RKO (cell line): ENCODE data around the gene ADGRL3.
A peak's percentile ranks its signal among the peaks of the same experiment; 100 is the strongest.

Source experiments
- DNase-seq: peaks from one replicate; pipeline ENCODE4 v3.0.0-alpha.2; 2016; ENCODE audit warnings: low spot score

The ADGRL3 gene

DNA sequence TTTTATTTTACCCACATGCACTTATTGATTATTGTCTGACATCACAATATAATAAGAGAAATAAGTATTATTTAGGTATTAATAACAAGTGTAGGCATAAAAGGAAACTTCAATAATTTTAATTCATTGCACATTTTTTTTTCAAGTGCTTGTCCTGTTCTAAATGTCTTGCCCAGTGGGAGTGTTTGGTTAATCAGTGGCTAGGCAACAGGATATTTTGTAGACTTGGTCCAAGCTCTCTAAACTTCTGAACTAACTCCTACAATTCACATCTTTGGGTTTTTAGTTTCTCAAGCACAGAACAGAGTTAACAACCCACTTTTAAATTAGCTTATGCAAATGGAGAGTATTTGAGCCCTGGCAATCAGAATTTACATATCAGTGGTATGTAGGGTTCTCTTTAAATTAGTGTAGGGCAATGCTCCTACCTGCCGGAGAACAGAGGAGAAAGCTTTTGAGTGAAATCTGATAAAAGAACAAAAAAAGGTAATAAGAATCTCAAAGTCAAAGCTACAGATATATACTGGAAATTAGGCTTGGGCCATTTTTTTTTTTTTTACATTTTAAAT is 353.5 kb downstream of the ADGRL3 start:
- no peak for DNase-seq

- DNase-seq = peak; percentile 60
Measured at GRCh38 chr4:61555789-61556188, 355.7 kb downstream of the ADGRL3 start.

GRCh38 chr4:61556277-61556676 is 356.2 kb downstream of the ADGRL3 start:
- peak; percentile 26 for DNase-seq

DNA sequence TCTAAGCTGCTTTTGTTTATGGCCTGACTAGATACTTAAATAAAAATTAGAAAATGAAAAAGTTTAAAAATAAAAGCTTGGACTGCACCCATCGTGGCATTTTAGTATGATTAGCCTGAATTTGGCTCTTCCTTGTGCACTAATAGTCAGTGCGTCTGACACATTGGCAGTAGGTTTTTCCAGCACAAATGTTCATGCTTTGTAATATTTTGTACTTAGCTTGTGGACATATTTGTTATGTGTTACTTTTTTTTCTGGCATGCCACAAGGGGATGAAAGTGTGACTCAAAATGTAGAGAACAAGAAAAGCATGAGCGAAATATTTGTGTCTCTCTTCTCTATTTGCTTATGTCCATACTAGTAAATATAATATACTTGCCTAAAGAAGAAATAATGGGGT is 359.3 kb downstream of the ADGRL3 start:
- DNase-seq = no peak

- no peak for DNase-seq
Measured at GRCh38 chr4:61561028-61561427, 360.9 kb downstream of the ADGRL3 start.

DNA sequence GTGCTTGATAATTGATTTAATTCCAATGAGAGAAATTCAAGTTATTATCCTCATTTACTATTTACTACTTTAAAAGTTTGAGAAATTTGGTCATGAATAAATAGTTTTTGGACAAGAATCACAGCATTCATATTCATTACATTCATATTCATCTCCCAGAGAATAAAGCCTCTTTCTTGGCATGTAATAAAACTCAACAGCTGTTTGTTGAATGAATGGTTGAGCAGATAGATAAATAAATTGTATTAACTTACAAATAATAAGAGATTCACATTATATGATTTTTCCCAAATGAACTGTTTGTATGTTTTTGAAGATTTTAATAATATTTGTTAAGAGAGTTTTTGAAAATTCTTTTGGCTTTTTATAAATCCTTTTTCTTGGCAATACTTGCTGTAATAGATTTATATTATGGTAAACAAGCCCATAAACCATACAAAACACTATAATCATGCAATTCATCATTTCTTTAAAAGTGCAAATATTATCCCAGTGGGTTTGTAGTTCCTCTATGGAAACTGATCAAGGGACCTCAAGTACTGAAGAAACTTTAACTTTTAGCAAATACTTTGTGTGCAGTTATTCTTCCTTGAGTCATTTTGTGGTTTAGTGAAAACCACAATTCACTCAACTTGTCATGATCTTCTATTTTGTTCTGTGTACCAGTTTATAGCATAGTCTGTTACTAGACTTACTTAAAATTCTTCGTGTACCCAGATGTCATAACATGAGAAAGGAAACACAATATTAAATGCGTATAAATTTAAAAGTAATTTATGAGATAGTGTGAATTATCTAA is 371.8 kb downstream of the ADGRL3 start:
- DNase-seq = peak; percentile 21

DNA sequence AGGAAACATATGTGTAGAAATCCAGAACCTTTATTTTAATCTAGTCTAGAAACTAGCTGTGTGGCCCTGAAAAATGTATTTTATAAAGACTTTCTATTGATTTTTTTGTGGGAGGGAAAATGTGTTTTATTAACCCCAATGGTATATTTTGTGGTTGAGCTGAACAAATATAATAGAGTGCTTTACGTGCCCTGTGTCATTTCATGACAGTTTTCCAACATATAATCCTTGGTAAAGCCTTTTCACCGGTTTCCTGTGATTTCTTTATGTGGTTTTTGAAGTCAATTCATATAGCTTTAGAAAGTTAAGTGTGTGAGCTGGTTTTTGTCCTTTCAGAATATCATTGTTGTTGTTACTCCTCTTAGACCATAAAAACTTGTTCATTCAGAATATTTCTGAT is 375.7 kb downstream of the ADGRL3 start:
- DNase-seq = no peak

DNA sequence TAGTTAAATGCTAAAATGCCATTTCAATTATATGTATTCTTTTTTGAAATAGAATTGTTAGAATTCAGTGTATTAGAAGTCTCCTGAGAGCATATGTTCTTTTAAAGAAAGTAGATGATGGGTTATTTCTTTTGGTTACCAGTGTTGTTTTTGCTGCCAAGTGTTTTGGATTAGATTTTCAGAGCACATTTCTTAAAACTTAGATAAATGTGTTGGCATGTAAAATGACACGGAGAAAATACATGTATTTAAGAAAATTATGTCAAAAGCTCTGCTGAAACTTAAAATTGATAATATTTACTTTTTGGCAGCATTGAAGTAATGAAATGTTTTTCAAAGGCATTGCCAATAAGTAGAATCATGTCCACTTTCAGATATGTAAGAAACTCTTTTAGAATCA is 379.7 kb downstream of the ADGRL3 start:
- DNase-seq = no peak

DNA sequence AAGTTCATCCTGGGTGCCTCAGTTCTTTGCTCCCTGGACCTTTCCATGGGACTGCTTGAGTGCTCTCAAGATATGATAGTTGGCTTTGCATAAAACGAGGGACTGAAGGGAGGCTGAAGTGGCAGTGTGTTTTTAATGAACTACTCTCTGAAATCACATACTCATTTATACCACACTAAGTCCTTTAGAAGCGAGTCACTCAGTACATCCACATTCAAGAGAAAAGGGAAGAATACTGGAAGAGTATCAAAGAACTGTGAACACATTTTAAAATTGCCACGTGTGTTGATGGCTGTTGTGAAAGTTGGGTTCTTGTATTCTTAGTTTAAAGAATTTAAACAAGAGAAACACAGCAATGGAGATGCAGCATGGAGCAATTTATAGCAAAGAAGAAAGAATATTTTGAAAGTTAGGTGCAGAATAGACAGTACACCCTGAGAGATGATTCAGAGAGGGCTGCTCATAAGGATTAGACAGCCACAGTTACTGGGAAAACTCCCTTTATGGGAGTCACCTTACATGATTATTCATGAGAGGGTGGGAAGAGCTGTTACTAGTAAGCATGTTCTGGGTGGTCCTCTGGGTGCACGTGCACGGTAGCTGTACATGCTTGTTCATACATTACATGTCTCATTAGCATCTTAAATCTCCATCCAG is 380.7 kb downstream of the ADGRL3 start:
- no peak for DNase-seq

GRCh38 chr4:61583696-61584095 is 383.6 kb downstream of the ADGRL3 start:
- DNase-seq = peak; percentile 18

DNA sequence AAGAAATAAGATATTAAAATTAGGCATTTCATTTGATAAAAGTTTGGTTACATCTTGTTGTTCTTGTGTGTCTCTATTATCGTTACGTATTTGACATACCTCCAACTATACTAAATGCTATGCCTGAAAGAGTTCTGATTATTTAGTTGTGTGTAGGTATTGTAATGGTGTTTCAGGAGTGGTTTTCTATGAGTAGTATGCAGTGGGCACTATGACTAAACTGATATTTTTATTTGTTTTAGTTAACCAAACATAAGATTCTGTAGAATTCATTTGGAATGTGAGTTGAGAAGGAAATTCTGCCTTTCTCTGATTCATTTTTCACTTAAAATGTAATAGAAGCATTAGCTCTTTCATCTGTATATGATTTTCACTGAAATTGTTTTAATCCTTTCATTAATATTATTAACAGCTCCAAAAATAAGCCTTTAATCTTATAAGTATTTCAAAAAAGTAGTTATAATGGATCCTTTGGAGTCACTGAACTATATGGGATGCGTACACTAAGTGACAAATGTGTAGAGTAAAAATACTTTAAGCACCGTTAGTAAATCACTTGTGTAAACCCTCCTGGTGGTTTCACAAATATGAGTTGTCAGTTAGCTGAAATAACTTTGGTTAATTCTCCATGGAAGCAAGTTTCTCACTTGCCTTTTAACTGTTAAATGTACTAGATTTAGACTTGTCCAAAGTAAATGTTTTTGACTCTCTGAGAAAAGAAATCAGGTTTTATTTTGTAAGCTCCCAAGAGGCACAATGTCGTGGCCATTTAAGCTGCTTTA is 388.7 kb downstream of the ADGRL3 start:
- no peak for DNase-seq

DNA sequence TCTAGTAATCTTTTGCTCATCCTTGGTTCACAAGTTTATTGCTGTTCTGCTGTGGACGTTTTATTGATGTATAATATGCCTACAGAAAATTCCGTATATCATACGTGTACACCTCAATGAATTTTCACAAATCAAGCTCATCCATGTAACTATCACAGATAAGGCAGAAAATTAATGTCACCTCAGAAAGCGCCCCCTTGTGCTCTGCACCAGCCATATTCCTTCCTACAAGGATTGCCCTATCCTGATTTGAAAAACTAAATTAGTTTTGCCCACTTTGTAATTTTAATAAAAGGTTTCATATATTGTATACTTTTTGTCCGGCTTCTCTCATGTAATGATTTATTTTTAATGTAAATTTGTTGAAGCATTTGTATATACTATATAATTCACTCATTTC is 390.8 kb downstream of the ADGRL3 start:
- DNase-seq = no peak

DNA sequence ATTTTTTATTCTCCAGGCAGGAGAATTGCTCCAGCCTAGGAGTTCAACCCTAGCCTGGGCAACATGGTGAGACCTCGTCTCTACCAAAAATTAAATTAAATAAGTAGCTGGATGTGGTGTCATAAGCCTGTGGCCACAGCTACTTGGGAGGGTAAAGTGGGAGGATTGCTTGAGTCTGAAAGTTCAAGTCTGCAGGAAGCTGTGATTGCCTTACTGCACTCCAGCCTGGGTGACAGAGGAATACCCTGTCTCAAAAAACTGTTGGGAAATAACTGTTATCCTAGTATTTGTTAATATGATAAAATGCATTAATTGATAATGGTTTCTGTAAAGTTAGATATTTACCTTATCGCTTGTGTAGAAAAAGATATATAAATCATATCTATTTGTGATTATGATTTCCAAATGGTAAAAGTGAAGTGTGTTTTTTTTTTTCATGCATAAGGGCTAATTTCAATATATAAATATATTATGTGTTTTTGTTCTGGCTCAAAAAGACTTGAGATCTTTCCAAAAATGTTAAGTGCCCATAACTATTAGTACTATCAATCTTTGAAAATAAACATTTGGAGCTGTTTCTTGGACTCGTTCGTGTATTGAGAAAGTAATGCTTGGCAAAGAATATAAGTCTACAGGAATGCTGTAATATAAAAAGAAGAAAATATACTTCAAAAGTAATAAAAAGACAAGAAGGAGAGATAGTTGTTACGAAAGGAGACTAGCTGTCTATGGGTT is 396.6 kb downstream of the ADGRL3 start:
- no peak for DNase-seq

DNA sequence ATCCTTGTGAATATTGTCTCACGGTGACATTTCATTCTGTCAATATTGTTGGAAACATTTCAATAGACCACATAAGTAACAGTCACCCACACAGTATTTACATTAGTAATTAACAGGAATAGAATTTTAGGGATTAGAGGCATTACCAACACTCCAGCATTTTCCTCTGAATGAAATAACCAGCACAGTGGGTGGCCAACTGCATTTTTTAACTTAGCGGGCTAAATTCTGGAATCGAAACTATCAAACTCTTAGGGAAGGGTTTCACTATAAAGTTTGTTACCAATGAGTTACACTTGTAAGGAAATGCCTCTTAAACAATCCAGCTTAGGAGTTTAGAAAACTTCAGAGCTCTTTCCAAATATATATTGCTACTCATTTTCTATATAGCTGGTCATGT is 403.0 kb downstream of the ADGRL3 start:
- DNase-seq = no peak

GRCh38 chr4:61604054-61604453 is 403.9 kb downstream of the ADGRL3 start:
- no peak for DNase-seq

DNA sequence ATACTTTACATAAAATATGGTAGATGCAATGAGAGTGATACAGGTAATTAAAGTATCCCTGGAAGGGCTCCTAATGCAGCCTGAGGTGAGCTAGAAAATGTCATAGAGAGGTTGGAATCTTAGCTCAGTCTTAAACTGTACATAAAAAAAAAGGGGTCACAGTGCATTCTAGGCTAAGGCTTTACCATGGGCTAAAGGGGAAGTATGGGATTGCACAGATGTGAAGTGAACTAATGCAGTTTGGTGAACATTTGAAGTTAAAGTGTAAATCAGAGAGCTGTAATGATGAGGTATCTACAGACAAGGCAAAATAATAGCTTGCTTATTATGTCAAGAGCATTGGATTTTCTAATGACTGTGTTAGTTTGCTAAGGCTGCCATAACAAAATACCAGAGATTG is 405.9 kb downstream of the ADGRL3 start:
- no peak for DNase-seq

- peak; percentile 47 for DNase-seq
Measured at GRCh38 chr4:61614231-61614630, 414.1 kb downstream of the ADGRL3 start.

- peak; percentile 20 for DNase-seq
Measured at GRCh38 chr4:61619528-61619927, 419.4 kb downstream of the ADGRL3 start.

- DNase-seq = no peak
Measured at GRCh38 chr4:61628282-61628681, 428.2 kb downstream of the ADGRL3 start.

DNA sequence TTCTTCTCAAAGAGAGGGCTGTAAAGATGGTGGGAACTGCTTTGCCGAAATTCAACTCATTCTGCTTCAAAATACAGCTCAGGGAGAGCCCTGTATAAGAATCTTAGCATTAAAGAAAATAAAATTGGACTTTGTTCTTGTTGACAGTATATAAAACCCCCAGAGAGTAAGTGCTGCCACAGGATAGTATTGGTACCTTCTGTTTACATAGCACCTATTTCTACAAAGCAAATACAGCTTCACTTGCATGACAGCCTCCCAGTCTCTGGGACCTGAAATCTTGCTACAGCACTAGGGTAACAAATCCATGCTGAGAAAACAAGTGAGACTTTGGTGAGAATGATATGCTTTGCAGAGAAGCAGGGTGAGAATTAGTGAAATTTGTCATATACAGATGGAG is 428.6 kb downstream of the ADGRL3 start:
- DNase-seq = no peak

DNA sequence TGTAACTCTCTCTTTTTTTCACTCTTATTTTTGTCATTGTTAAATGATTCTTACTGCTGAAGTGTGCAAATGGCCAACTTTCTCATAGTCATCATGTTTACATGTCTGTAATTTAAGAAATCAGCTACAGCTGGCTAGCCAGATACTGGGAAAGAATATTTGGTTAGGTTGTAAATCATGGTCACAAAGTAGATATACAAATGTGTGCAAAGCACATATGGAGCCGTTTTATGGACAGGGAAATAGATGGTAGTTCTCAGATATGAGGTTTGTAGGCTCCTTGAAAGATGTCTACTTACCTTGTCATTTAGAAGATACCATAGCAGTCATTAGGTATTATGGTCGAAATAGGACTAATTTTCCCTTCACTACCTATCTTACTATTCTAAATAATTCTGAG is 430.4 kb downstream of the ADGRL3 start:
- no peak for DNase-seq

DNA sequence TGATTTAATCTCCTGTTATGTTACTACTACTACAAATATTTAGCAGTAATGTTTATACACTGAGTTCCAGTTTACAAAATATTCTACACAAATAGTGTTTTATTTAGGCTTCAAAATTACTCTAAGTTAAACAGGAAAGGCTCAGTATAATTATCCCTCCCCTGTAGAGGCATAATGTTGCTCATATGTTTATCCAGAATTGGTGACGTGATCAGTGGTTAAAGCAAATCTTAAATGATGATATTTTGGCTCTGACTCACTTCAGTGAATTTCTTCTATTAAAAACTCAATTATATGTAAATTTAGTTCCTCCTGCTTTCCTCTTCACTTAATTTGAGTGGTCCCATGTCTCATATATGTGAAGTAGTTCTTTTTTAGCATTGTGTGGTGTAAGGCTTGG is 438.5 kb downstream of the ADGRL3 start:
- DNase-seq = no peak
